Neuronal stem cell (in vitro differentiated cells): Measurements from ENCODE around the gene KRTAP5-2.

ENCODE experiments used
- DNase-seq: peaks from one replicate; pipeline ENCODE4 v3.0.0-alpha.2; 2013; ENCODE audit warnings: low spot score
- H2AFZ ChIP-seq: one replicate; pipeline ENCODE4 v1.6.1; 2013; ENCODE audit warnings: mild to moderate bottlenecking, low read length, inconsistent platforms
- H2AK5ac ChIP-seq: 2 replicates; pipeline ENCODE4 v1.6.1; 2013; ENCODE audit warnings: low read depth, mild to moderate bottlenecking, inconsistent platforms, low read length, moderate library complexity, mixed read lengths
- H2BK120ac ChIP-seq: 2 replicates; pipeline ENCODE4 v1.6.1; 2013; ENCODE audit warnings: low read depth, mild to moderate bottlenecking, inconsistent platforms, low read length, moderate library complexity, mixed read lengths
- H2BK12ac ChIP-seq: one replicate; pipeline ENCODE4 v1.6.1; 2013; ENCODE audit warnings: low read length, inconsistent platforms
- H2BK15ac ChIP-seq: 2 replicates; pipeline ENCODE4 v1.6.1; 2013; ENCODE audit warnings: mild to moderate bottlenecking, low read length, inconsistent platforms, mixed read lengths
- H2BK5ac ChIP-seq: one replicate; pipeline ENCODE4 v1.6.1; 2013; ENCODE audit warnings: inconsistent platforms, mild to moderate bottlenecking, low read length, moderate library complexity
- H3K14ac ChIP-seq: one replicate; pipeline ENCODE4 v1.6.1; 2013; ENCODE audit warnings: low read length, inconsistent platforms
- H3K18ac ChIP-seq: 2 replicates; pipeline ENCODE4 v1.6.1; 2013; ENCODE audit warnings: low read length, inconsistent platforms
- H3K23ac ChIP-seq: 2 replicates; pipeline ENCODE4 v1.6.1; 2013; ENCODE audit warnings: low read depth, mild to moderate bottlenecking, mixed read lengths, low read length, inconsistent platforms; ENCODE audit not compliant: poor library complexity
- H3K27ac ChIP-seq: replicated peaks from 3 replicates; pipeline ENCODE4 v1.5.1; 2013; ENCODE audit warnings: low read length, inconsistent platforms
- H3K27me3 ChIP-seq, 3 experiments: 2 replicates each; pipeline ENCODE4 v1.6.1; 2013; ENCODE audit warnings: low read length in 3 of 3, mild to moderate bottlenecking in 2 of 3, inconsistent platforms in 1 of 3, low read depth in 1 of 3, mixed read lengths in 1 of 3, moderate library complexity in 1 of 3; ENCODE audit not compliant: control insufficient read depth in 3 of 3, insufficient read depth in 3 of 3
- H3K36me3 ChIP-seq, 2 donors: replicated peaks in 1 of 2; 2 replicates each; pipeline ENCODE4 v1.6.1; 2013; ENCODE audit warnings: low read length in 2 of 2; ENCODE audit not compliant: control insufficient read depth in 2 of 2, insufficient read depth in 2 of 2
- H3K4ac ChIP-seq: 2 replicates; pipeline ENCODE4 v1.6.1; 2013; ENCODE audit warnings: inconsistent platforms, mild to moderate bottlenecking, low read length, moderate library complexity
- H3K4me1 ChIP-seq, 2 donors: 1 replicate in 1 of 2; 2 replicates in 1 of 2; pipeline ENCODE4 v1.6.1; 2013; ENCODE audit warnings: low read length in 2 of 2, low read depth in 1 of 2; ENCODE audit not compliant: control insufficient read depth in 2 of 2, insufficient read depth in 1 of 2
- H3K4me2 ChIP-seq: one replicate; pipeline ENCODE4 v1.6.1; 2013; ENCODE audit warnings: mild to moderate bottlenecking, low read length, inconsistent platforms; ENCODE audit not compliant: insufficient read depth, poor library complexity, severe bottlenecking
- H3K4me3 ChIP-seq, 2 donors: 2 replicates each; pipeline ENCODE4 v1.5.1; 2013; ENCODE audit warnings: low read length in 2 of 2, mild to moderate bottlenecking in 2 of 2, inconsistent platforms in 1 of 2, moderate library complexity in 1 of 2
- H3K79me1 ChIP-seq: one replicate; pipeline ENCODE4 v1.6.1; 2013; ENCODE audit warnings: low read depth, mild to moderate bottlenecking, inconsistent platforms, low read length, moderate library complexity
- H3K9ac ChIP-seq: one replicate; pipeline ENCODE4 v1.6.1; 2013; ENCODE audit warnings: mild to moderate bottlenecking, low read depth, low read length, inconsistent platforms; ENCODE audit not compliant: poor library complexity
- H3K9me3 ChIP-seq, 2 donors: replicated peaks in 1 of 2; 2 replicates each; pipeline versions ENCODE3 to v1.6.1; 2013; ENCODE audit warnings: low read length in 2 of 2, mild to moderate bottlenecking in 2 of 2, inconsistent platforms in 1 of 2, low read depth in 1 of 2, mixed read lengths in 1 of 2, moderate library complexity in 1 of 2; ENCODE audit not compliant: control insufficient read depth in 2 of 2, insufficient read depth in 1 of 2
- H4K8ac ChIP-seq: one replicate; pipeline ENCODE4 v1.6.1; 2013; ENCODE audit warnings: low read depth, mild to moderate bottlenecking, inconsistent platforms, low read length, moderate library complexity
- H4K91ac ChIP-seq: one replicate; pipeline ENCODE4 v1.6.1; 2013; ENCODE audit warnings: low read length, low read depth, mild to moderate bottlenecking, inconsistent platforms; ENCODE audit not compliant: poor library complexity
- WGBS, 2 donors: extraction: QIAGEN DNeasy Blood & Tissue Kit; methylation state at CpG; one replicate each; pipeline ENCODE4 v1.1.7; 2013; ENCODE audit warnings: missing lambda C conversion rate in 2 of 2, mixed read lengths in 1 of 2; ENCODE audit not compliant: insufficient read length in 2 of 2, insufficient replicate concordance in 1 of 2; ENCODE audit errors: extremely low coverage in 2 of 2; 5-methylcytosine and 5-hydroxymethylcytosine counted together

KRTAP5-2 gene

GRCh38 chr11:1566381-1567051 is 31.6 kb downstream of the KRTAP5-2 start:
- Histone ChIP-seq H3K9me3 (peaks cover 0 to 3% of the 10 kb centered on the region in 2 donors), H4K91ac (no peak overlapping the region), H3K4ac (no peak overlapping the region), H2AFZ (no peak overlapping the region), H3K9ac (peak overlapping the region; percentile 21), H3K36me3 (peaks cover 0 to 7% of the 10 kb centered on the region in 2 donors), H3K79me1 (peaks cover 7% of the 10 kb centered on the region), H4K8ac (no peak overlapping the region), H2BK120ac (no peak overlapping the region), H3K4me3 (no peak overlapping the region), H3K14ac (no peak overlapping the region), H2BK15ac (no peak overlapping the region), H3K18ac (peak overlapping the region; percentile 66), H3K4me1 (peaks cover 21 to 28% of the 10 kb centered on the region in 2 donors), H3K4me2 (no peak overlapping the region), H3K27me3 (peaks cover 0 to 60% (median 11%) of the 10 kb centered on the region in 3 experiments), H2AK5ac (peak overlapping the region; percentile 81), H2BK12ac (no peak overlapping the region), H2BK5ac (peak overlapping the region; percentile 24), H3K27ac (no peak overlapping the region), H3K23ac (peak overlapping the region; percentile 73)
- no peak for DNase-seq
- WGBS, 2 donors: no CpG with 5 or more reads among the region's 20 CpGs

- Histone ChIP-seq H2BK12ac (no peak overlapping the region), H3K4me3 (no peak overlapping the region), H2AFZ (no peak overlapping the region), H3K14ac (no peak overlapping the region), H3K9ac (no peak overlapping the region), H3K27ac (no peak overlapping the region), H3K27me3 (peaks cover 0 to 56% (median 7%) of the 10 kb centered on the region in 3 experiments), H3K4me1 (peaks cover 19 to 27% of the 10 kb centered on the region in 2 donors), H3K79me1 (peaks cover 5% of the 10 kb centered on the region), H4K91ac (no peak overlapping the region), H2BK120ac (no peak overlapping the region), H3K9me3 (peaks cover 0 to 3% of the 10 kb centered on the region in 2 donors), H4K8ac (no peak overlapping the region), H3K36me3 (peaks cover 0 to 7% of the 10 kb centered on the region in 2 donors), H3K18ac (peak overlapping the region; percentile 3), H2AK5ac (peak overlapping the region; percentile 90), H3K4me2 (no peak overlapping the region), H2BK15ac (no peak overlapping the region), H3K4ac (no peak overlapping the region), H3K23ac (no peak overlapping the region), H2BK5ac (no peak overlapping the region)
- no peak for DNase-seq
- WGBS, 2 donors: no CpG with 5 or more reads among the region's 5 CpGs
These were observed 32.2 kb downstream of the KRTAP5-2 start for GRCh38 chr11:1565904-1566247.

GRCh38 chr11:1565173-1565903 is 32.8 kb downstream of the KRTAP5-2 start:
- Histone ChIP-seq H2AK5ac (peak overlapping the region; percentile 94), H2BK15ac (no peak overlapping the region), H3K4ac (no peak overlapping the region), H2BK12ac (no peak overlapping the region), H4K91ac (no peak overlapping the region), H3K9me3 (peaks cover 0 to 3% of the 10 kb centered on the region in 2 donors), H3K9ac (no peak overlapping the region), H4K8ac (no peak overlapping the region), H2BK120ac (no peak overlapping the region), H2BK5ac (no peak overlapping the region), H3K27ac (no peak overlapping the region), H3K79me1 (peaks cover 5% of the 10 kb centered on the region), H2AFZ (no peak overlapping the region), H3K36me3 (peaks cover 0 to 7% of the 10 kb centered on the region in 2 donors), H3K23ac (peak overlapping the region; percentile 52), H3K27me3 (peaks cover 0 to 54% (median 7%) of the 10 kb centered on the region in 3 experiments), H3K18ac (peak overlapping the region; percentile 90), H3K4me3 (no peak overlapping the region), H3K14ac (peak overlapping the region; percentile 17), H3K4me1 (peaks cover 17 to 24% of the 10 kb centered on the region in 2 donors), H3K4me2 (no peak overlapping the region)
- no CpG with 5 or more reads among the region's 28 CpGs for whole genome bisulfite sequencing, 2 donors
- DNase-seq: no peak

- no peak overlapping the region for H2BK15ac ChIP-seq
- H3K4ac ChIP-seq: no peak overlapping the region
- peak overlapping the region; percentile 67 for H3K23ac ChIP-seq
- peak overlapping the region; percentile 16 for H3K9ac ChIP-seq
- H2BK5ac ChIP-seq: no peak overlapping the region
- no CpG with 5 or more reads among the region's 16 CpGs for WGBS, 2 donors
- no peak overlapping the region for H2BK120ac ChIP-seq
- H3K18ac ChIP-seq: peak overlapping the region; percentile 90
- no peak overlapping the region for H3K4me3 ChIP-seq
- H2AK5ac ChIP-seq: peak overlapping the region; percentile 94
- H3K27ac ChIP-seq: no peak overlapping the region
- peaks cover 0 to 3% of the 10 kb centered on the region in 2 donors for H3K9me3 ChIP-seq
- peak; percentile 56 for DNase-seq
- H3K79me1 ChIP-seq: peaks cover 5% of the 10 kb centered on the region
- peak overlapping the region; percentile 19 for H3K4me2 ChIP-seq
- H2BK12ac ChIP-seq: no peak overlapping the region
- H3K4me1 ChIP-seq: peaks cover 17 to 23% of the 10 kb centered on the region in 2 donors
- no peak overlapping the region for H4K8ac ChIP-seq
- no peak overlapping the region for H4K91ac ChIP-seq
- H3K36me3 ChIP-seq: peaks cover 0 to 7% of the 10 kb centered on the region in 2 donors
- peaks cover 0 to 53% (median 6%) of the 10 kb centered on the region in 3 experiments for H3K27me3 ChIP-seq
- H3K14ac ChIP-seq: no peak overlapping the region
- no peak overlapping the region for H2AFZ ChIP-seq
These were observed 33.4 kb downstream of the KRTAP5-2 start for GRCh38 chr11:1564535-1565172.
